Measurements from ENCODE around the gene ITGB2.

The ITGB2 gene

GRCh38 chr21:44865561-44866280 lies 55.0 kb downstream of the ITGB2 start:
- no peak for DNase-seq

GRCh38 chr21:44862869-44863685 lies 57.6 kb downstream of the ITGB2 start:
- no peak for DNase-seq

GRCh38 chr21:44858791-44859190 lies 61.9 kb downstream of the ITGB2 start:
- DNase-seq = no peak

GRCh38 chr21:44858291-44858690 lies 62.4 kb downstream of the ITGB2 start:
- DNase-seq = no peak

- no peak for DNase-seq
These were observed 63.4 kb downstream of the ITGB2 start for GRCh38 chr21:44857127-44857892.

GRCh38 chr21:44856131-44856530 lies 64.6 kb downstream of the ITGB2 start:
- DNase-seq = no peak

GRCh38 chr21:44855572-44855971 lies 65.1 kb downstream of the ITGB2 start:
- no peak for DNase-seq

- DNase-seq = no peak
These were observed 65.8 kb downstream of the ITGB2 start for GRCh38 chr21:44854664-44855446.

- DNase-seq = no peak
These were observed 66.4 kb downstream of the ITGB2 start for GRCh38 chr21:44854391-44854663.

GRCh38 chr21:44853601-44854390 lies 66.9 kb downstream of the ITGB2 start:
- no peak for DNase-seq

- no peak for DNase-seq
These were observed 69.6 kb downstream of the ITGB2 start for GRCh38 chr21:44850905-44851657.

- DNase-seq = no peak
These were observed 70.4 kb downstream of the ITGB2 start for GRCh38 chr21:44850208-44850800.

- DNase-seq = no peak
These were observed 71.0 kb downstream of the ITGB2 start for GRCh38 chr21:44849616-44850130.

GRCh38 chr21:44848821-44849521 lies 71.7 kb downstream of the ITGB2 start:
- no peak for DNase-seq

- no peak for DNase-seq
These were observed 73.2 kb downstream of the ITGB2 start for GRCh38 chr21:44847261-44848056.

- no peak for DNase-seq
These were observed 74.0 kb downstream of the ITGB2 start for GRCh38 chr21:44846485-44847260.

- no peak for DNase-seq
These were observed 74.5 kb downstream of the ITGB2 start for GRCh38 chr21:44846224-44846484.

- DNase-seq = no peak
These were observed 75.1 kb downstream of the ITGB2 start for GRCh38 chr21:44845418-44846223.
